HCT116 (cell line): Measurements from ENCODE around the gene WDR31. TPM values are rescaled to one million over a fixed set of nuclear protein-coding genes. Genes with fewer than 3 reads are reported as not detected.

Experiments used
- ATAC-seq: fragments of 200-7000 bp; cut with Tn5 transposase; 2 replicates; pipeline ENCODE4 v1.9.1; 2020; ENCODE audit warnings: mild to moderate bottlenecking, moderate library complexity
- BruUV-seq: library from RNA; stranded (reverse); fragments of 400-500 nt; replicated peaks from 2 replicates; lab custom pipeline; 2021; lab: Mats Ljungman, UMichigan
- CTCF ChIA-PET: fragments of 300-600 bp; sonication (Branson Sonifier 250); formaldehyde crosslinking; loops from one replicate; lab custom pipeline; 2021; ENCODE audit warnings: antibody characterized with exemption; lab: Charles Lee
- POLR2A ChIA-PET: fragments of 300-600, 350-600 bp; sonication (Branson Sonifier 250); formaldehyde crosslinking; loops from one replicate; lab custom pipeline; 2021; ENCODE audit warnings: antibody characterized with exemption; lab: Charles Lee
- RAD21 ChIA-PET, 2 experiments: fragments of 300-600 bp; sonication (Branson Sonifier 250); formaldehyde crosslinking; loops; one replicate each; lab custom pipeline; 2023; ENCODE audit warnings: low total read pairs in 2 of 2; ENCODE audit not compliant: uncharacterized antibody in 2 of 2, unreplicated experiment in 2 of 2, low non-redundant PET in 1 of 2; lab: Charles Lee
- DNase-seq: peaks from one replicate; pipeline ENCODE4 v3.0.0-alpha.2; 2010; ENCODE audit warnings: low read depth, low spot score
- H2AFZ ChIP-seq: fragments of 200-600 bp; shearing (Covaris generic), sonication (generic); 2 replicates; pipeline ENCODE4 v1.6.1; 2017; ENCODE audit warnings: low read depth, mixed run types, mixed read lengths, antibody characterized with exemption, low read length; ENCODE audit not compliant: poor library complexity, severe bottlenecking
- H3K27ac ChIP-seq: 2 replicates; pipeline ENCODE4 v1.5.1; 2012; ENCODE audit warnings: low read depth, low read length
- H3K27me3 ChIP-seq: fragments of 200-600 bp; sonication (generic); 2 replicates; pipeline ENCODE4 v1.6.1; 2016; ENCODE audit warnings: mixed run types, low read length, mixed read lengths; ENCODE audit not compliant: insufficient read depth
- H3K36me3 ChIP-seq, 2 experiments: fragments of 200-500 bp in 1 of 2; fragments of 200-600 bp in 1 of 2; sonication (Bioruptor generic) in 1 of 2; sonication (generic) in 1 of 2; 2 replicates each; pipeline versions ENCODE4 v1.5.1 to v1.6.1; 2014 to 2016; ENCODE audit warnings: low read length in 2 of 2, inconsistent platforms in 1 of 2, mixed read lengths in 1 of 2, mixed run types in 1 of 2; ENCODE audit not compliant: insufficient read depth in 2 of 2, control insufficient read depth in 1 of 2
- H3K4me1 ChIP-seq, 2 experiments: fragments of 200-600 bp in 1 of 2; sonication (generic) in 1 of 2; 2 replicates each; pipeline versions ENCODE4 v1.5.1 to v1.6.1; 2012 to 2017; ENCODE audit warnings: low read length in 2 of 2, inconsistent platforms in 1 of 2, mild to moderate bottlenecking in 1 of 2, mixed read lengths in 1 of 2, mixed run types in 1 of 2, moderate library complexity in 1 of 2; ENCODE audit not compliant: insufficient read depth in 2 of 2, control insufficient read depth in 1 of 2
- H3K4me2 ChIP-seq: fragments of 200-600 bp; sonication (generic); 2 replicates; pipeline ENCODE4 v1.6.1; 2017; ENCODE audit warnings: mixed run types, low read length, mixed read lengths
- H3K4me3 ChIP-seq, 2 experiments: fragments of 200-600 bp in 1 of 2; sonication (generic) in 1 of 2; replicated peaks in 1 of 2; 2 replicates each; pipeline ENCODE4 v1.5.1; 2011 to 2016; ENCODE audit warnings: low read length in 2 of 2, control low read depth in 1 of 2, low read depth in 1 of 2, mild to moderate bottlenecking in 1 of 2, mixed read lengths in 1 of 2, mixed run types in 1 of 2
- H3K79me2 ChIP-seq: fragments of 200-600 bp; sonication (generic); 2 replicates; pipeline ENCODE4 v1.6.1; 2017; ENCODE audit warnings: mild to moderate bottlenecking, mixed run types, low read length, moderate library complexity, mixed read lengths; ENCODE audit not compliant: insufficient read depth
- H3K9ac ChIP-seq: fragments of 200-600 bp; sonication (generic); 2 replicates; pipeline ENCODE4 v1.6.1; 2016; ENCODE audit warnings: low read length, mixed read lengths
- H3K9me2 ChIP-seq: fragments of 200-600 bp; sonication (generic), shearing (Covaris generic); 2 replicates; pipeline ENCODE4 v1.6.1; 2017; ENCODE audit warnings: mixed run types, mild to moderate bottlenecking, moderate library complexity; ENCODE audit not compliant: insufficient read depth
- H3K9me3 ChIP-seq, 2 experiments: fragments of 200-500 bp in 1 of 2; fragments of 200-600 bp in 1 of 2; sonication (Bioruptor generic) in 1 of 2; sonication (generic) in 1 of 2; 2 replicates each; pipeline ENCODE4 v1.6.1; 2014 to 2017; ENCODE audit warnings: low read length in 2 of 2, mixed read lengths in 2 of 2, inconsistent platforms in 1 of 2, low read depth in 1 of 2, mild to moderate bottlenecking in 1 of 2, mixed run types in 1 of 2, moderate library complexity in 1 of 2; ENCODE audit not compliant: control insufficient read depth in 1 of 2, insufficient read depth in 1 of 2
- H4K20me1 ChIP-seq: fragments of 200-600 bp; sonication (generic), shearing (Covaris generic); 2 replicates; pipeline ENCODE4 v1.6.1; 2017; ENCODE audit warnings: mixed run types, mild to moderate bottlenecking, moderate library complexity; ENCODE audit not compliant: insufficient read depth
- ATF3 ChIP-seq: IDR thresholded peaks from 2 replicates; pipeline ENCODE4 v1.6.1; 2012
- CTCF ChIP-seq, 3 experiments: fragments of 200-600 bp in 1 of 3; sonication (generic) in 1 of 3; IDR thresholded peaks in 2 of 3; conservative IDR thresholded peaks in 1 of 3; 2 replicates each; pipeline ENCODE4 v1.5.1; 2012 to 2017; ENCODE audit warnings: low read depth in 2 of 3, low read length in 2 of 3, antibody characterized with exemption in 1 of 3, borderline replicate concordance in 1 of 3, control low read depth in 1 of 3, mild to moderate bottlenecking in 1 of 3, mixed read lengths in 1 of 3, mixed run types in 1 of 3, moderate library complexity in 1 of 3; ENCODE audit not compliant: insufficient read depth in 1 of 3
- POLR2AphosphoS5 ChIP-seq: IDR thresholded peaks from 2 replicates; pipeline ENCODE4 v1.6.1; 2011; ENCODE audit warnings: mild to moderate bottlenecking, low read depth, low read length, moderate library complexity
- RAD21 ChIP-seq: IDR thresholded peaks from 2 replicates; pipeline ENCODE4 v1.6.1; 2012; ENCODE audit warnings: low read depth, mild to moderate bottlenecking
- SP1 ChIP-seq: IDR thresholded peaks from 2 replicates; pipeline ENCODE4 v1.6.1; 2012; ENCODE audit warnings: low read depth
- ZBTB33 ChIP-seq: IDR thresholded peaks from 2 replicates; pipeline ENCODE4 v1.6.1; 2011; ENCODE audit warnings: mild to moderate bottlenecking, low read length, moderate library complexity; ENCODE audit not compliant: insufficient replicate concordance; ENCODE audit errors: extremely low read depth
- intact Hi-C: fragments of 100-400 bp; cut with micrococcal nuclease; formaldehyde crosslinking; loops from 2 replicates; pipeline ENCODE4 v1.10.0; 2022
- total RNA-seq: library from RNA; stranded (reverse); gene quantifications from one replicate; pipeline ENCODE4 v1.2.1, GENCODE V29; 2021; ENCODE audit not compliant: unreplicated experiment
- TF ChIP-seq, protein P1 (sequence below): IDR thresholded peaks from 2 replicates; pipeline ENCODE4 v1.6.1; 2012; ENCODE audit warnings: low read depth

The WDR31 gene
- total RNA-seq, 1 experiment from 2014 or later, result 5.9 TPM

DNA sequence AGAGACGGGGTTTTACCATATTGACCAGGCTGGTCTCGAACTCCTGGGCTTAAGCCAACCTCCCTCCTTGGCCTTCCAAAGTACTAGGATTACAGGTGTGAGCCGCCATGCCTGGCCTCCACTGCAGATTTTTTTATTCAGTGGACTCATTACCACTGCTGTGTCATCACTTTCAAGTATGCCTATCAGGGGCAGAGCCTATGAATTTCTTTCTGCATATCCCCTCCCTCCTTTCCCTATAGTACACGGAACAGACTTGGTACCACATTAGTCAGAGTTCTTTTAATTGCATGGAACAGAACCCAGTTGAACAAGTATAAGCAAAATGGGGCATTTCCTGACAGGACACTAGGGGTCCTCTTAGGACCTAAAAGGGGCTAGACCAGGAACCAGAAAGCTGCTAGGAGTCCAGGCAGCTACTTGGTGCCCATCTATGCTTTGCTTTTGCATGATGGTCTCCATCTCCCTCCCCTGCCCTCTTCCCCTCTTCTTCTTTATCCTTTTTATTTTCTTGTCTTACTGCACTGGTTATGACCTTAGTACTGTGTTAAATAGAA is 15.0 kb upstream of the WDR31 start:
- H3K27me3 ChIP-seq, result no peaks in the 10 kb centered on the region
- POLR2A ChIA-PET, result interaction anchor here (2.4 kb wide), 1 partner anchor 15 kb away, joined by 5 read pairs; the partner anchor contains the start of gene WDR31
- H2AFZ ChIP-seq, result no peak overlapping the region
- H3K9me3 ChIP-seq, result no peaks in the 10 kb centered on the region
- intact Hi-C loops, result no loop called here
- CTCF ChIA-PET, result no interaction called here
- H3K9me2 ChIP-seq, result no peaks in the 10 kb centered on the region
- H3K4me1 ChIP-seq, result peaks cover 3 to 26% of the 10 kb centered on the region in 2 experiments; a peak in 3 of 4 replicates
- H3K27ac ChIP-seq, result no peak overlapping the region
- ATAC-seq, result peak; percentile 69; the same call in 1 of the 2 replicates
- H3K9ac ChIP-seq, result no peak overlapping the region
- DNase-seq, result no peak
- TF ChIP-seq SP1 (no peak), RAD21 (peak; percentile 51), ATF3 (no peak), ZBTB33 (no peak), CTCF (IDR thresholded peaks at IDR 0.05 in 2 of 3, conservative IDR thresholded peaks at IDR 0.05 in 1 of 3; ENCODE audit: borderline replicate concordance in 1 of 3, insufficient read depth in 1 of 3, low read depth in 2 of 3, low read length in 2 of 3) (peak; percentile 13 to 28 (median 14); a peak in 3 of 6 replicates), POLR2AphosphoS5 (no peak)
- TF ChIP-seq, protein P1, sequence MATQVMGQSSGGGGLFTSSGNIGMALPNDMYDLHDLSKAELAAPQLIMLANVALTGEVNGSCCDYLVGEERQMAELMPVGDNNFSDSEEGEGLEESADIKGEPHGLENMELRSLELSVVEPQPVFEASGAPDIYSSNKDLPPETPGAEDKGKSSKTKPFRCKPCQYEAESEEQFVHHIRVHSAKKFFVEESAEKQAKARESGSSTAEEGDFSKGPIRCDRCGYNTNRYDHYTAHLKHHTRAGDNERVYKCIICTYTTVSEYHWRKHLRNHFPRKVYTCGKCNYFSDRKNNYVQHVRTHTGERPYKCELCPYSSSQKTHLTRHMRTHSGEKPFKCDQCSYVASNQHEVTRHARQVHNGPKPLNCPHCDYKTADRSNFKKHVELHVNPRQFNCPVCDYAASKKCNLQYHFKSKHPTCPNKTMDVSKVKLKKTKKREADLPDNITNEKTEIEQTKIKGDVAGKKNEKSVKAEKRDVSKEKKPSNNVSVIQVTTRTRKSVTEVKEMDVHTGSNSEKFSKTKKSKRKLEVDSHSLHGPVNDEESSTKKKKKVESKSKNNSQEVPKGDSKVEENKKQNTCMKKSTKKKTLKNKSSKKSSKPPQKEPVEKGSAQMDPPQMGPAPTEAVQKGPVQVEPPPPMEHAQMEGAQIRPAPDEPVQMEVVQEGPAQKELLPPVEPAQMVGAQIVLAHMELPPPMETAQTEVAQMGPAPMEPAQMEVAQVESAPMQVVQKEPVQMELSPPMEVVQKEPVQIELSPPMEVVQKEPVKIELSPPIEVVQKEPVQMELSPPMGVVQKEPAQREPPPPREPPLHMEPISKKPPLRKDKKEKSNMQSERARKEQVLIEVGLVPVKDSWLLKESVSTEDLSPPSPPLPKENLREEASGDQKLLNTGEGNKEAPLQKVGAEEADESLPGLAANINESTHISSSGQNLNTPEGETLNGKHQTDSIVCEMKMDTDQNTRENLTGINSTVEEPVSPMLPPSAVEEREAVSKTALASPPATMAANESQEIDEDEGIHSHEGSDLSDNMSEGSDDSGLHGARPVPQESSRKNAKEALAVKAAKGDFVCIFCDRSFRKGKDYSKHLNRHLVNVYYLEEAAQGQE, result no peak
- H3K79me2 ChIP-seq, result peaks cover 19% of the 10 kb centered on the region
- no peaks in the 10 kb centered on the region for H4K20me1 ChIP-seq
- RAD21 ChIA-PET, result no interaction called here
- no peak overlapping the region for H3K4me3 ChIP-seq
- no TSS peak for BruUV-seq
- no peak overlapping the region for H3K4me2 ChIP-seq
- H3K36me3 ChIP-seq, result peaks cover 4% of the 10 kb centered on the region in 2 experiments; a peak in 1 of 4 replicates
